ENCODE results near the gene HOXB2.

DNA sequence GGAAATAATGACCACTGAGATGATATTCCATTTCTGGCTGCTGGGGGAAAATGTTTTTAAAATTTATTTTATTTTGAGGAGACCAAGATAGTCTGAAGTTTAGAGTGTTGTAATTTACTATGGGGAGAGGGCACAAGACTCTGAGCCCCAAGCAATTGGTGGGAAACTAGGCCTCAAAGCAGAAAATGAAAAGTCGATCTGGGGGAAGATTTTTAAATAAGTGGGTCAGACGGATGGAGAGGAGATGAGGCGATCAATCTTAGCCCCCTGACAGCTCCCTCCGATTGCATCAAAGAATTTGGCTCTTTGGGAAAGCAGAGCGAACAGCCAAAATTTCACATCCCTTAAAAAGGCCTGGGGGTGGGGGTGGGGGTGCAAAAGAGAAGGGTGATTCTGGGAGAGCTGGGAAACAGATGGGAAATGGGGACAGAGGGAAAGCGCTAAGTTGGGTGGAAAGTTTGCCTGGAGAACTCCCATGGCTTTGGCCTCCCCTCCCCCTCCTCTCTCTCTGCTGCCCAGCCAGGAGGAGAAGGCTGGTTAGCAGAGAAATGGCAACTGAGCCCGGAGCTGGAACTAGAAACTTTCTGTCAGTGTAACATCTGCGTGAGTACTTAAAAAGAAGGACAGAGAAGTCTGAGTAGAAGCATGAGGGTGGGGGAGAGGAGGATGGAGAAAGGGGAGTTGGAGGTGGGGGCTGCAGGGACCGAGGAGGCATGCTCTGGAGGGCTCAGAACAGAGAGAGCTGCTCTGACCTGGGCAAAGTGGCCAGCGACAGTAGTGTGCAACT is 1.4 kb upstream of the HOXB2 start:
- no peak for TF ChIP-seq EZH2 (IDR thresholded peaks at IDR 0.05; ENCODE audit: borderline replicate concordance, low read depth, low read length, severe bottlenecking)
- no peak for TF ChIP-seq CTCF (IDR thresholded peaks at IDR 0.05; ENCODE audit: borderline replicate concordance, extremely low read depth, low read length, poor library complexity, severe bottlenecking)

Data from DND-41 (cell line).